MCF 10A (cell line): ENCODE data around the gene AKAIN1. TPM values are rescaled to one million over a fixed set of nuclear protein-coding genes. Genes with fewer than 3 reads are reported as not detected.

Experiments used
- BruUV-seq: library from RNA; stranded (reverse); fragments of 400-500 nt; replicated peaks from 2 replicates; lab custom pipeline; 2021; lab: Mats Ljungman, UMichigan
- CTCF ChIA-PET: fragments of 300-600 bp; sonication (Branson Sonifier 250); formaldehyde crosslinking; extraction: SDS; loops from one replicate; lab custom pipeline; 2021; ENCODE audit warnings: antibody characterized with exemption, inconsistent platforms; lab: Yijun Ruan, JAX
- POLR2A ChIA-PET: fragments of 300-600, 350-650 bp; sonication (Branson Sonifier 250); formaldehyde crosslinking; extraction: SDS; loops from one replicate; lab custom pipeline; 2020; ENCODE audit warnings: antibody characterized with exemption, inconsistent platforms; lab: Yijun Ruan, JAX
- DNase-seq: peaks from one replicate; pipeline ENCODE4 v3.0.0-alpha.2; 2018; ENCODE audit not compliant: unreplicated experiment
- H3K27ac Mint-ChIP-seq: one replicate; pipeline ENCODE4 v1.8.0; 2022; ENCODE audit warnings: mild to moderate bottlenecking, low read depth, mixed read lengths; ENCODE audit not compliant: unreplicated experiment
- H3K27me3 Mint-ChIP-seq: one replicate; pipeline ENCODE4 v1.8.0; 2022; ENCODE audit warnings: mixed read lengths; ENCODE audit not compliant: insufficient read depth, unreplicated experiment
- H3K36me3 Mint-ChIP-seq: one replicate; pipeline ENCODE4 v1.8.0; 2022; ENCODE audit warnings: mild to moderate bottlenecking, moderate library complexity, mixed read lengths; ENCODE audit not compliant: insufficient read depth, unreplicated experiment
- H3K4me1 Mint-ChIP-seq: one replicate; pipeline ENCODE4 v1.8.0; 2022; ENCODE audit warnings: mixed read lengths; ENCODE audit not compliant: insufficient read depth, unreplicated experiment
- H3K4me3 Mint-ChIP-seq: one replicate; pipeline ENCODE4 v1.8.0; 2022; ENCODE audit warnings: mild to moderate bottlenecking, moderate library complexity, mixed read lengths; ENCODE audit not compliant: unreplicated experiment
- H3K9me3 Mint-ChIP-seq: one replicate; pipeline ENCODE4 v1.8.0; 2022; ENCODE audit warnings: mixed read lengths; ENCODE audit not compliant: unreplicated experiment
- CTCF ChIP-seq: fragments of 200-600 bp; IDR thresholded peaks from one replicate; pipeline ENCODE4 v1.8.0; 2022; ENCODE audit warnings: antibody characterized with exemption, mild to moderate bottlenecking; ENCODE audit not compliant: unreplicated experiment
- intact Hi-C: fragments of 100-400 bp; cut with micrococcal nuclease; formaldehyde crosslinking; loops from 2 replicates; pipeline ENCODE4 v1.14.1; 2022
- total RNA-seq: library from RNA; stranded (reverse); gene quantifications from 2 replicates; pipeline ENCODE4 v1.2.3, GENCODE V29; 2022

The AKAIN1 gene
- total RNA-seq, 1 experiment from 2014 or later: not detected

- Mint-ChIP-seq H3K4me1 (no peaks in the 10 kb centered on the region), H3K4me3 (no peak overlapping the region), H3K27me3 (peaks cover 20% of the 10 kb centered on the region), H3K36me3 (no peaks in the 10 kb centered on the region), H3K9me3 (no peaks in the 10 kb centered on the region), H3K27ac (no peak overlapping the region)
- intact Hi-C loops: no loop called here
- CTCF ChIA-PET: no interaction called here
- DNase-seq: no peak
- TF ChIP-seq CTCF: no peak
- POLR2A ChIA-PET: no interaction called here
- BruUV-seq: no TSS peak
Observed at GRCh38 chr18:5195656-5196055, 1.4 kb downstream of the AKAIN1 start.

- no peak for TF ChIP-seq CTCF
- ChIA-PET POLR2A (no interaction called here), CTCF (no interaction called here)
- no peak for DNase-seq
- H3K4me1 Mint-ChIP-seq: no peaks in the 10 kb centered on the region
- H3K9me3 Mint-ChIP-seq: no peaks in the 10 kb centered on the region
- BruUV-seq: no TSS peak
- H3K36me3 Mint-ChIP-seq: no peaks in the 10 kb centered on the region
- no peaks in the 10 kb centered on the region for H3K27me3 Mint-ChIP-seq
- no peak overlapping the region for H3K27ac Mint-ChIP-seq
- H3K4me3 Mint-ChIP-seq: no peak overlapping the region
- intact Hi-C loops: no loop called here
Observed at GRCh38 chr18:5180254-5180653, 16.8 kb downstream of the AKAIN1 start.

GRCh38 chr18:5178519-5178918 is 18.5 kb downstream of the AKAIN1 start:
- ChIA-PET CTCF (interaction anchor here (0.8 kb wide), 1 partner anchor 16 kb away, joined by 3 read pairs; no protein-coding TSS in a partner anchor), POLR2A (no interaction called here)
- no peak overlapping the region for H3K27ac Mint-ChIP-seq
- no peaks in the 10 kb centered on the region for H3K36me3 Mint-ChIP-seq
- BruUV-seq: no TSS peak
- H3K4me3 Mint-ChIP-seq: no peak overlapping the region
- no peak for TF ChIP-seq CTCF
- no peaks in the 10 kb centered on the region for H3K27me3 Mint-ChIP-seq
- no peaks in the 10 kb centered on the region for H3K4me1 Mint-ChIP-seq
- H3K9me3 Mint-ChIP-seq: no peaks in the 10 kb centered on the region
- no peak for DNase-seq
- intact Hi-C loops: no loop called here

- no peak overlapping the region for H3K27ac Mint-ChIP-seq
- no peaks in the 10 kb centered on the region for H3K36me3 Mint-ChIP-seq
- H3K4me1 Mint-ChIP-seq: no peaks in the 10 kb centered on the region
- no TSS peak for BruUV-seq
- ChIA-PET POLR2A (no interaction called here), CTCF (no interaction called here)
- peaks cover 10% of the 10 kb centered on the region for H3K27me3 Mint-ChIP-seq
- TF ChIP-seq CTCF: no peak
- peaks cover 13% of the 10 kb centered on the region for H3K9me3 Mint-ChIP-seq
- no peak for DNase-seq
- H3K4me3 Mint-ChIP-seq: no peak overlapping the region
- intact Hi-C loops: no loop called here
Observed at GRCh38 chr18:5175378-5175777, 21.7 kb downstream of the AKAIN1 start.
